Measurements from ENCODE around the gene RPL6.
"Not testable (repeated sequence)": the region's sequence is repeated elsewhere in the genome, so short reads cannot be mapped to it uniquely, and the experiment has no call there.

Gene RPL6

GRCh38 chr12:112415457-112415856 is 6.1 kb upstream of the RPL6 start:
- H3K4me1 Mint-ChIP-seq: peaks cover 16% of the 10 kb centered on the region
- H3K4me3 Mint-ChIP-seq; H3K27ac Mint-ChIP-seq (ENCODE audit: low read depth); ATAC-seq (replicated peaks; ENCODE audit: extremely low read depth, poor library complexity, severe bottlenecking); H3K9me3 Mint-ChIP-seq; DNase-seq (ENCODE audit: low spot score in 2 of 2); H3K27me3 Mint-ChIP-seq; H3K36me3 Mint-ChIP-seq (ENCODE audit: insufficient read depth): not testable (repeated sequence)

DNA sequence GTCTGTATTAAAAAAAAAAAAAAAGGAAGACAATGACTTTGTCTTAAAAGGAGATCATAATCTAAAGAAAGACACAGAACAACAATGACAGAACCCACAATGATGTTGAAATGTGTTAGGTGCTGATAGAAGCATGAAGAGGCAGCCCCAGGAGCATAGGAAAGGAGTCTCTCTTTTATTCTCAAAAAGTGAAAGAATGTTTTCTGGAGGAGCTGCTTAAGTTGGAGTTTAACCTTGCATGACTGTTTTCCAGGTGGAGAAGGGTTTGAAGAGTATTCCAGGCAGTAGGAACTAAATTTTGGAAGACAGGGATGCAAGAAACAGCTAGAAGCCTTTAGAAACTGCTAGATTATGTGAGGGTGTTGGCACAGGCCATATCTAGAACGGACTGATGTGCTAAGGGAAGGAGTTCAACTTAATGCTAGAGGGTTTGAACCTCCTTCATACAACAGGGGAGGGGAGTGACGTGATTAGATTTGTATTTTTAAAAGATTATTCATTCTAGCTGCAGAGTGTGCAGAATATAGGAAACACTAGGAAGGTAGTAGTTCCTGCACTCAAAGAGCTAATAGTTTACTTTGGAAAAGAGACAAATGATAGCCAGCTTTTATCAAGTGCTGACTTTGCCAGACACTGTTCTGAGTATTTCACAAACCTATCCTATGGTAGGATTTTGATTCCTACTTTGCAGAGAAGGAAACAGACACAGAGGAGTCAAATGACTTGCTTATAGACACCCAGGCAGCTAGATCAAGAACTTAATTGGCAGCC is 4.6 kb upstream of the RPL6 start:
- no peaks in the 10 kb centered on the region for H3K27me3 Mint-ChIP-seq
- H3K9me3 Mint-ChIP-seq: no peaks in the 10 kb centered on the region
- H3K36me3 Mint-ChIP-seq (ENCODE audit: insufficient read depth): peaks cover 13% of the 10 kb centered on the region
- H3K27ac Mint-ChIP-seq (ENCODE audit: low read depth): no peak overlapping the region
- ATAC-seq (replicated peaks; ENCODE audit: extremely low read depth, poor library complexity, severe bottlenecking) (no peak), DNase-seq (ENCODE audit: low spot score in 2 of 2) (no peak)
- H3K4me1 Mint-ChIP-seq: peaks cover 14% of the 10 kb centered on the region
- no peak overlapping the region for H3K4me3 Mint-ChIP-seq

GRCh38 chr12:112409906-112410244 is 470 bp upstream of the RPL6 start:
- H3K27ac Mint-ChIP-seq (ENCODE audit: low read depth): peak overlapping the region; percentile 98
- no peak for ATAC-seq (replicated peaks; ENCODE audit: extremely low read depth, poor library complexity, severe bottlenecking)

GRCh38 chr12:112408621-112409020 is 784 bp downstream of the RPL6 start:
- DNase-seq (ENCODE audit: low spot score in 2 of 2): no peak
- Mint-ChIP-seq H3K36me3 (ENCODE audit: insufficient read depth) (peaks cover 50% of the 10 kb centered on the region), H3K27me3 (no peaks in the 10 kb centered on the region), H3K9me3 (no peaks in the 10 kb centered on the region), H3K4me1 (peaks cover 28% of the 10 kb centered on the region), H3K27ac (ENCODE audit: low read depth) (peak overlapping the region; percentile 98), H3K4me3 (peak overlapping the region; percentile 100)
- ATAC-seq (replicated peaks; ENCODE audit: extremely low read depth, poor library complexity, severe bottlenecking): peak; percentile 61

More at GRCh38 chr12:112409906-112410244, 470 bp upstream of the RPL6 start:
- Mint-ChIP-seq H3K27me3 (no peaks in the 10 kb centered on the region), H3K4me3 (peak overlapping the region; percentile 100), H3K4me1 (peaks cover 28% of the 10 kb centered on the region), H3K36me3 (ENCODE audit: insufficient read depth) (peaks cover 43% of the 10 kb centered on the region), H3K9me3 (no peaks in the 10 kb centered on the region)
- DNase-seq (ENCODE audit: low spot score in 2 of 2): no peak

- H3K9me3 Mint-ChIP-seq; DNase-seq (ENCODE audit: low spot score in 2 of 2); H3K27me3 Mint-ChIP-seq; ATAC-seq (replicated peaks; ENCODE audit: extremely low read depth, poor library complexity, severe bottlenecking): not testable (repeated sequence)
- peak overlapping the region; percentile 100 for H3K4me3 Mint-ChIP-seq
- H3K4me1 Mint-ChIP-seq: peaks cover 28% of the 10 kb centered on the region
- peak overlapping the region; percentile 98 for H3K27ac Mint-ChIP-seq (ENCODE audit: low read depth)
- peaks cover 53% of the 10 kb centered on the region for H3K36me3 Mint-ChIP-seq (ENCODE audit: insufficient read depth)
Observed at GRCh38 chr12:112407683-112408082, 1.7 kb downstream of the RPL6 start.

GRCh38 chr12:112406519-112407488 is 2.6 kb downstream of the RPL6 start:
- H3K27me3 Mint-ChIP-seq: no peaks in the 10 kb centered on the region
- DNase-seq (ENCODE audit: low spot score in 2 of 2) (no peak), ATAC-seq (replicated peaks; ENCODE audit: extremely low read depth, poor library complexity, severe bottlenecking) (no peak)
- peak overlapping the region; percentile 100 for H3K4me3 Mint-ChIP-seq
- peaks cover 28% of the 10 kb centered on the region for H3K4me1 Mint-ChIP-seq
- H3K36me3 Mint-ChIP-seq (ENCODE audit: insufficient read depth): peaks cover 53% of the 10 kb centered on the region
- H3K27ac Mint-ChIP-seq (ENCODE audit: low read depth): no peak overlapping the region
- H3K9me3 Mint-ChIP-seq: no peaks in the 10 kb centered on the region

- Mint-ChIP-seq H3K4me3 (no peak overlapping the region), H3K27me3 (no peaks in the 10 kb centered on the region), H3K9me3 (no peaks in the 10 kb centered on the region), H3K4me1 (peaks cover 2% of the 10 kb centered on the region), H3K27ac (ENCODE audit: low read depth) (no peak overlapping the region), H3K36me3 (ENCODE audit: insufficient read depth) (peaks cover 27% of the 10 kb centered on the region)
- DNase-seq (ENCODE audit: low spot score in 2 of 2) (no peak), ATAC-seq (replicated peaks; ENCODE audit: extremely low read depth, poor library complexity, severe bottlenecking) (no peak)
Observed at GRCh38 chr12:112401903-112402498, 7.4 kb downstream of the RPL6 start.

DNA sequence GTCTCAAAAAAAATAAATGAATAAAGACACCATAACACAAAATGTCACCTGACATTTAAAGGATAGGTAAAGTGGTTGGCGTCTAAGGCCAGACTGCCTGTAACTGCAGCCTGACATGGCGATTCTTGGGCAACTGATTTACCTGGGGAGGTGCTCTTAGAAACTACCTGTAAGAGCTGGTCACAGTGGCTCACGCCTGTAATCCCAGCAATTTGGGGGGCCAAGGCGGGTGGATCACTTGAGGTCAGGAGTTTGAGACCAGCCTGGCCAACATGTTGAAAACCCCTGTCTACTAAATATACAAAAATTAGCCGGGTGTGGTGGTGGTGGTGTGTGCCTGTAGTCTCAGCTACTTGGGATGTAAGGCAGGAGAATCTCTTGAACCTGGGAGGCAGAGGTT is 8.4 kb downstream of the RPL6 start:
- no peaks in the 10 kb centered on the region for H3K4me1 Mint-ChIP-seq
- no peak overlapping the region for H3K4me3 Mint-ChIP-seq
- H3K36me3 Mint-ChIP-seq (ENCODE audit: insufficient read depth): peaks cover 22% of the 10 kb centered on the region
- no peaks in the 10 kb centered on the region for H3K27me3 Mint-ChIP-seq
- DNase-seq (ENCODE audit: low spot score in 2 of 2): no peak
- H3K9me3 Mint-ChIP-seq: no peaks in the 10 kb centered on the region
- no peak overlapping the region for H3K27ac Mint-ChIP-seq (ENCODE audit: low read depth)
- no peak for ATAC-seq (replicated peaks; ENCODE audit: extremely low read depth, poor library complexity, severe bottlenecking)

DNA sequence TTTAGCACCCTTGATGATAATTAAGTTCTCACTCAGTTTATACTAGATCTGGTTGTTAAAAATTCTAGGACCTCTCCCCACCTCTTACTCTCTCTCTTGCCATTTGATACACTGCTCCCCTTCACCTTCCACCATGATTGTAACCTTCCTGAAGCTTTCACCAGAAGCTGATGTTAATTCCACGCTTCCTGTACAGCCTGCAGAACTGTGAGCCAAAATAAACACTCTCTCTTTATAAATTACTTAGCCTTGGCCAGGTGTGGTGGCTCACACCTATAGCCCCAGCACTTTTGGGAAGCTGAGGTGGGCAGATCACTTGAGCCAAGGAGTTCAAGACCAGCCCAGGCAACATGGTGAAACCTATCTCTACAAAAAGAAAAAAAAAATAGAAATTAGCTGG is 16.1 kb downstream of the RPL6 start:
- DNase-seq (ENCODE audit: low spot score in 2 of 2) (no peak), ATAC-seq (replicated peaks; ENCODE audit: extremely low read depth, poor library complexity, severe bottlenecking) (no peak)
- Mint-ChIP-seq H3K9me3 (no peaks in the 10 kb centered on the region), H3K27ac (ENCODE audit: low read depth) (no peak overlapping the region), H3K36me3 (ENCODE audit: insufficient read depth) (no peaks in the 10 kb centered on the region), H3K27me3 (no peaks in the 10 kb centered on the region), H3K4me1 (no peaks in the 10 kb centered on the region), H3K4me3 (no peak overlapping the region)

DNA sequence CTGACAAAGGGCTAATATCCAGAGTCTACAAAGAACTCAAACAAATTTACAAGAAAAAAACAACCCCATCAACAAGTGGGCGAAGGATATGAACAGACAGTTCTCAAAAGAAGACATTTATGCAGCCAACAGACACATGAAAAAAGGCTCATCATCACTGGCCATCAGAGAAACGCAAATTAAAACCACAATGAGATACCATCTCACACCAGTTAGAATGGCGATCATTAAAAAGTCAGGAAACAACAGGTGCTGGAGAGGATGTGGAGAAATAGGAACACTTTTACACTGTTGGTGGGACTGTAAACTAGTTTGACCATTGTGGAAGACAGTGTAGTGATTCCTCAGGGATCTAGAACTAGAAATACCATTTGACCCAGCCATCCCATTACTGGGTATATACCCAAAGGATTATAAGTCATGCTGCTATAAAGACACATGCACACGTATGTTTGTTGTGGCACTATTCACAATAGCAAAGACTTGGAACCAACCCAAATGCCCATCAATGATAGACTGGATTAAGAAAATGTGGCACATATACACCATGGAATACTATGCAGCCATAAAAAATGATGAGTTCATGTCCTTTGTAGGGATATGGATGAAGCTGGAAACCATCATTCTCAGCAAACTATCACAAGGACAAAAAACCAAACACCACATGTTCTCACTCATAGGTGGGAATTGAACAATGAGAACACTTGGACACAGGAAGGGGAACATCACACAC is 19.3 kb downstream of the RPL6 start:
- H3K4me3 Mint-ChIP-seq; H3K4me1 Mint-ChIP-seq; H3K36me3 Mint-ChIP-seq (ENCODE audit: insufficient read depth); ATAC-seq (replicated peaks; ENCODE audit: extremely low read depth, poor library complexity, severe bottlenecking); DNase-seq (ENCODE audit: low spot score in 2 of 2); H3K27me3 Mint-ChIP-seq; H3K27ac Mint-ChIP-seq (ENCODE audit: low read depth); H3K9me3 Mint-ChIP-seq: not testable (repeated sequence)

- Mint-ChIP-seq H3K9me3 (no peaks in the 10 kb centered on the region), H3K27me3 (no peaks in the 10 kb centered on the region), H3K4me3 (no peak overlapping the region), H3K27ac (ENCODE audit: low read depth) (peak overlapping the region; percentile 32), H3K36me3 (ENCODE audit: insufficient read depth) (peaks cover 3% of the 10 kb centered on the region), H3K4me1 (peaks cover 7% of the 10 kb centered on the region)
- ATAC-seq (replicated peaks; ENCODE audit: extremely low read depth, poor library complexity, severe bottlenecking): no peak
- no peak for DNase-seq (ENCODE audit: low spot score in 2 of 2)
Observed at GRCh38 chr12:112389228-112389627, 20.2 kb downstream of the RPL6 start.

DNA sequence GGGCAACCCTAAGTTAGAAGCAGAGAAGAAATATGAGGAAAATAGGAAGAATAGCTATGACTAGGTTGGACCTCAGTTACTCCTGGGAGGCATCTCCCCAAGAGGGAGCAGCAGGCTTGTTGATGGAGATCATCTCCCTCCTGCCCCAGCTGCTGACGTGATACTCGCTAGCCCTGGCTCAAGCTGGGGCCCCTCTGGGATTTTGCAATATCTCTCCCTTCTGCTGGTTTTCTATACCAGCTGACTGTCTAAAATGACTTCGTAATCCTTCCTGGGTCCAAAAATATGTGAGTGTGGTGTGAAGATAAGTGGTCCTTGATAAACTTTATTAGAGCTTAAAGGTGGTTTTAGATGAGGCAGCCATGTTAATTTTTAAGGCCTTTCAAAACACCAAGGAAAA is 22.7 kb downstream of the RPL6 start:
- Mint-ChIP-seq H3K4me1 (peaks cover 12% of the 10 kb centered on the region), H3K9me3 (no peaks in the 10 kb centered on the region), H3K4me3 (no peak overlapping the region), H3K27ac (ENCODE audit: low read depth) (peak overlapping the region; percentile 5), H3K36me3 (ENCODE audit: insufficient read depth) (peaks cover 7% of the 10 kb centered on the region), H3K27me3 (no peaks in the 10 kb centered on the region)
- no peak for DNase-seq (ENCODE audit: low spot score in 2 of 2)
- ATAC-seq (replicated peaks; ENCODE audit: extremely low read depth, poor library complexity, severe bottlenecking): no peak
